Dendritic cell treated with granulocyte-macrophage colony-stimulating factor and Interleukin-4, amounts not matched to agents 40 ng/mL and 50 ng/mL, for 4 days (primary cell): ENCODE data around the gene LIPC.
A peak's percentile ranks its signal among the peaks of the same experiment; 100 is the strongest.

Experiments used
- H3K27ac Mint-ChIP-seq: one replicate; pipeline ENCODE4 v1.8.0; 2022; ENCODE audit warnings: mild to moderate bottlenecking, mixed read lengths
- H3K27me3 Mint-ChIP-seq: one replicate; pipeline ENCODE4 v1.8.0; 2022; ENCODE audit warnings: mild to moderate bottlenecking, mixed read lengths
- H3K36me3 Mint-ChIP-seq: one replicate; pipeline ENCODE4 v1.8.0; 2022; ENCODE audit warnings: low read depth, mixed read lengths
- H3K4me1 Mint-ChIP-seq: one replicate; pipeline ENCODE4 v1.8.0; 2022; ENCODE audit warnings: low read depth, mixed read lengths
- H3K4me3 Mint-ChIP-seq: one replicate; pipeline ENCODE4 v1.8.0; 2022; ENCODE audit warnings: mild to moderate bottlenecking, moderate library complexity, mixed read lengths
- H3K9me3 Mint-ChIP-seq: one replicate; pipeline ENCODE4 v1.8.0; 2022; ENCODE audit warnings: mixed read lengths
- intact Hi-C: fragments of 100-400 bp; cut with micrococcal nuclease; formaldehyde crosslinking; loops from one replicate; pipeline ENCODE4 v1.15.0; 2022

Gene LIPC

GRCh38 chr15:58515807-58516206 lies 84.0 kb downstream of the LIPC start:
- Mint-ChIP-seq H3K36me3 (no peaks in the 10 kb centered on the region), H3K4me3 (no peak overlapping the region), H3K9me3 (no peaks in the 10 kb centered on the region), H3K4me1 (peaks cover 66% of the 10 kb centered on the region), H3K27ac (peak overlapping the region; percentile 24), H3K27me3 (peaks cover 2% of the 10 kb centered on the region)
- intact Hi-C loops, result loop anchor here (5.0 kb wide), 1 partner anchor 59 kb away; no protein-coding TSS in a partner anchor

GRCh38 chr15:58517252-58517681 lies 85.5 kb downstream of the LIPC start:
- Mint-ChIP-seq H3K4me1 (peaks cover 71% of the 10 kb centered on the region), H3K4me3 (no peak overlapping the region)

DNA sequence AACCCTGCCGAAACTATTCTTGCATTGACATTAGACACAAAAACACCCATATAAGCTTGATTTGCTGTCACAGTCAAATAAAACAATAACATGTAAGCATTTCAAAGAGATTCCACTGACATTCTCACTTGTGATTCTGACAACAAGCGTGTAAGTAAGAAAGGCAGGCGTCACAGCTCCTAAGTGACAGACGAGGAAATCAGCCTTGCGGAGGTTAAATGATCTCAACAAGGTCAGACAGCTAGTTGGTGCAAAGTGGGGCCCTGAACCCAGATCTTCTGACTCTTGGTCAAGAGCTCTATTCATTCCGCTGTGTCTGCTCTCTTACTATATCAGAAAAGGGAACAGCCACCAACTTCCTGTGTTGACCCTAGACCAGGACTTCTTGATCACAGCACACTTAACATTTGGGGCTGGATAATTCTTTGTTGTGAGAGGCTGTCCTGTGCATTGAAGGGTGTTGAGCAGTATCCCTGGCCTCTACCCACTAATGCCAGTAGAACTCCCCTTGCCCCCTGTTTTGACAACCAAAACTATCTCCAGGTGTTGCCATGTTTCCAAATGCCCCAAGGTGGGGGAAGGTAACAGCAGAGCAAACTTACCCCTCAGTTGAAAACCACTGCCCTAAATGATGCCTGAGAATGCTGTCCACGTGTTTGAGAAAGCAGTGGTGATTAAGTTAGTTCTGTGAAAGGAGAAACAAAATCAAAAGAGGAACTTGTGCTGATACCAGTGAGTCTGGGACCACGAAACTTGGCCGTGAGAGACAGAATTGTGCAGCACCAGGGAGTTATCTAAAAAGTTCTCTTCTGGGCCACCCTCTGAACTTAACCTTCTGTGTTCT lies 86.1 kb downstream of the LIPC start:
- intact Hi-C loops, result loop anchor here (5.0 kb wide), 1 partner anchor 61 kb away; no protein-coding TSS in a partner anchor
- Mint-ChIP-seq H3K9me3 (no peaks in the 10 kb centered on the region), H3K27ac (peak overlapping the region; percentile 82), H3K4me3 (no peak overlapping the region), H3K36me3 (no peaks in the 10 kb centered on the region), H3K27me3 (peaks cover 2% of the 10 kb centered on the region), H3K4me1 (peaks cover 77% of the 10 kb centered on the region)

More at GRCh38 chr15:58517252-58517681, 85.5 kb downstream of the LIPC start:
- Mint-ChIP-seq H3K27me3 (peaks cover 2% of the 10 kb centered on the region), H3K9me3 (no peaks in the 10 kb centered on the region), H3K36me3 (no peaks in the 10 kb centered on the region), H3K27ac (peak overlapping the region; percentile 82)
- intact Hi-C loops, result loop anchor here (5.0 kb wide), 1 partner anchor 60 kb away; no protein-coding TSS in a partner anchor

- no peaks in the 10 kb centered on the region for H3K27me3 Mint-ChIP-seq
- intact Hi-C loops, result loop anchor here (5.0 kb wide), 1 partner anchor 61 kb away; no protein-coding TSS in a partner anchor
- H3K4me3 Mint-ChIP-seq, result no peak overlapping the region
- peak overlapping the region; percentile 82 for H3K27ac Mint-ChIP-seq
- peaks cover 83% of the 10 kb centered on the region for H3K4me1 Mint-ChIP-seq
- H3K9me3 Mint-ChIP-seq, result no peaks in the 10 kb centered on the region
- H3K36me3 Mint-ChIP-seq, result no peaks in the 10 kb centered on the region
Observed at GRCh38 chr15:58518626-58519025, 86.8 kb downstream of the LIPC start.

- H3K4me3 Mint-ChIP-seq, result no peak overlapping the region
- H3K9me3 Mint-ChIP-seq, result no peaks in the 10 kb centered on the region
- H3K4me1 Mint-ChIP-seq, result peaks cover 92% of the 10 kb centered on the region
- no peaks in the 10 kb centered on the region for H3K27me3 Mint-ChIP-seq
- H3K27ac Mint-ChIP-seq, result no peak overlapping the region
- intact Hi-C loops, result loop anchor here (5.0 kb wide), 1 partner anchor 62 kb away; no protein-coding TSS in a partner anchor
- H3K36me3 Mint-ChIP-seq, result no peaks in the 10 kb centered on the region
Observed at GRCh38 chr15:58519516-58519915, 87.7 kb downstream of the LIPC start.

- Mint-ChIP-seq H3K27ac (peak overlapping the region; percentile 73), H3K27me3 (no peaks in the 10 kb centered on the region), H3K4me1 (peaks cover 99% of the 10 kb centered on the region), H3K9me3 (no peaks in the 10 kb centered on the region), H3K4me3 (peak overlapping the region; percentile 35), H3K36me3 (no peaks in the 10 kb centered on the region)
- intact Hi-C loops, result loop anchor here (5.0 to 10.0 kb wide), 2 partner anchors 64 to 73 kb away; no protein-coding TSS in a partner anchor
Observed at GRCh38 chr15:58520464-58520863, 88.7 kb downstream of the LIPC start.

- H3K9me3 Mint-ChIP-seq, result no peaks in the 10 kb centered on the region
- peaks cover 99% of the 10 kb centered on the region for H3K4me1 Mint-ChIP-seq
Observed at GRCh38 chr15:58520936-58521292, 89.1 kb downstream of the LIPC start.

GRCh38 chr15:58521293-58521991 lies 89.7 kb downstream of the LIPC start:
- Mint-ChIP-seq H3K27me3 (no peaks in the 10 kb centered on the region), H3K4me3 (no peak overlapping the region), H3K4me1 (peaks cover 99% of the 10 kb centered on the region), H3K9me3 (no peaks in the 10 kb centered on the region), H3K36me3 (no peaks in the 10 kb centered on the region), H3K27ac (peak overlapping the region; percentile 73)
- intact Hi-C loops, result loop anchor here (5.0 to 10.0 kb wide), 2 partner anchors 63 to 74 kb away; no protein-coding TSS in a partner anchor

More at GRCh38 chr15:58520936-58521292, 89.1 kb downstream of the LIPC start:
- H3K36me3 Mint-ChIP-seq, result no peaks in the 10 kb centered on the region
- H3K4me3 Mint-ChIP-seq, result peak overlapping the region; percentile 35
- intact Hi-C loops, result loop anchor here (5.0 to 10.0 kb wide), 2 partner anchors 64 to 74 kb away; no protein-coding TSS in a partner anchor
- peak overlapping the region; percentile 73 for H3K27ac Mint-ChIP-seq
- no peaks in the 10 kb centered on the region for H3K27me3 Mint-ChIP-seq

- H3K9me3 Mint-ChIP-seq, result no peaks in the 10 kb centered on the region
- peak overlapping the region; percentile 73 for H3K27ac Mint-ChIP-seq
- H3K4me3 Mint-ChIP-seq, result no peak overlapping the region
- peaks cover 99% of the 10 kb centered on the region for H3K4me1 Mint-ChIP-seq
- H3K36me3 Mint-ChIP-seq, result no peaks in the 10 kb centered on the region
- no peaks in the 10 kb centered on the region for H3K27me3 Mint-ChIP-seq
- intact Hi-C loops, result loop anchor here (5.0 to 10.0 kb wide), 2 partner anchors 62 to 75 kb away; no protein-coding TSS in a partner anchor
Observed at GRCh38 chr15:58522391-58522790, 90.6 kb downstream of the LIPC start.

- no peaks in the 10 kb centered on the region for H3K9me3 Mint-ChIP-seq
- H3K27me3 Mint-ChIP-seq, result no peaks in the 10 kb centered on the region
- peak overlapping the region; percentile 73 for H3K27ac Mint-ChIP-seq
- intact Hi-C loops, result loop anchor here (5.0 to 10.0 kb wide), 2 partner anchors 62 to 76 kb away; no protein-coding TSS in a partner anchor
- H3K4me1 Mint-ChIP-seq, result peaks cover 96% of the 10 kb centered on the region
- H3K36me3 Mint-ChIP-seq, result no peaks in the 10 kb centered on the region
- H3K4me3 Mint-ChIP-seq, result no peak overlapping the region
Observed at GRCh38 chr15:58522865-58523264, 91.1 kb downstream of the LIPC start.

DNA sequence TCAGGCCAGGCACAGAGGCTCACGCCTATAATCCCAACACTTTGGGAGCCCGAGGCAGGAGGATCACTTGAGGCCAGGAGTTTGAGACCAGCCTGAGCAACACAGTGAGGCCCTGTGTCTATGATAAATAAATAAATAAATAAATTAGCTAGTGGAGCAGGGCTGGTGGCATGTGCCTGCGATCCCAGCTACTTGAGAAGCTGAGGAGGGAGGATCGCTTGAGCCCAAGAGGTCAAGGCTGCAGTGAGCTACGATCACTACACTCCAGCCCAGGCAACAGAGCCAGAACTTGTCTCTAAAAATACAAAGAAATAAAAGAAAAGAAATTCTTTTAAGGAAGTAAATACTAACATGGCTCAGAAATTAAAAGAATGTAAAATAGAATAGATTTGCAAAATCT lies 91.8 kb downstream of the LIPC start:
- intact Hi-C loops, result loop anchor here (5.0 to 10.0 kb wide), 2 partner anchors 61 to 76 kb away; no protein-coding TSS in a partner anchor
- Mint-ChIP-seq H3K27me3 (no peaks in the 10 kb centered on the region), H3K4me3 (no peak overlapping the region), H3K9me3 (no peaks in the 10 kb centered on the region), H3K4me1 (peaks cover 89% of the 10 kb centered on the region), H3K36me3 (no peaks in the 10 kb centered on the region), H3K27ac (peak overlapping the region; percentile 73)

DNA sequence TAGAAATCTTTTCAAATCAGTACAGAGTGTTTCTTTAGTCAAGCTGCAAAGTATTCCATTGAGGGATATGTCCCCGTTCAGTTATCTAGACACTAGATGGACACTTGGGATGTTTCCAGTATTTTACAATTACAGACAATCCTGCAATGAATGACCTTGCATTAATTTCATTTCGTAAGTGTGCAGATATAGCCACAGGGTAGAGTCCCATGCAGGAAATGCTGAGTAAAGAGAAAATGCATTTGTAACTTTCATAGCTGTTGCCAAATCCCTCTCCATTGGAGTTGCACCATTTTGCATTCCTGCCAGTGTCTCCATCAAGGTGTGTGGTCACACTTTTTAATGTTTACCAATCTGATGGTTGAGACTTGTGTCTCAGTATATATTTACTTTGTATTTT lies 92.5 kb downstream of the LIPC start:
- Mint-ChIP-seq H3K36me3 (no peaks in the 10 kb centered on the region), H3K9me3 (no peaks in the 10 kb centered on the region), H3K27me3 (no peaks in the 10 kb centered on the region), H3K4me1 (peaks cover 83% of the 10 kb centered on the region), H3K27ac (no peak overlapping the region), H3K4me3 (no peak overlapping the region)
- intact Hi-C loops, result loop anchor here (5.0 to 10.0 kb wide), 2 partner anchors 61 to 77 kb away; no protein-coding TSS in a partner anchor

DNA sequence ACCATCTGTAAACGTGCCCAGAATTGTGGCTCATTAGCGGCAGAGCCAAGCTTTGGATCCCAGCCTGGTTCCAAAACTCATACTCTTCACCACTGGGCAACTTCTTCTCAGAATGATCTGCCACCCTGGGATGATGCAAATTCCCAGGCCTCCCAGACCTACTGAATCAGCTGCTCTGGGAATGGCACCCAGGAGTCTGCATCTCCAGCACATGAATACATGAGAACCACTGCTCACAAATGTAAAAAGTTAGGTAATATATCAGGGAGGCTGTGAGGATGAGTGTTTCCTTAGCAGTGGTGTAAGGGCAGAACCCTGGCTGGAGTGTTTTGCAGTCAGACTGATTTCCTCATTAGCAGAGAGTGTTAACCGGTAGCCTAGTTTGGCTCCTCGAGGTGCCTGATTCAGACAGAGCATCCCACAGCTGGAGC lies 94.2 kb downstream of the LIPC start:
- no peaks in the 10 kb centered on the region for H3K36me3 Mint-ChIP-seq

More for the DNA sequence above, 94.2 kb downstream of the LIPC start:
- Mint-ChIP-seq H3K4me3 (no peak overlapping the region), H3K4me1 (peaks cover 65% of the 10 kb centered on the region), H3K27me3 (no peaks in the 10 kb centered on the region), H3K9me3 (no peaks in the 10 kb centered on the region), H3K27ac (peak overlapping the region; percentile 72)
- intact Hi-C loops, result loop anchor here (10.0 kb wide), 1 partner anchor 59 kb away; no protein-coding TSS in a partner anchor
